T-helper 17 cell (primary cell): Measurements from ENCODE around the gene PRDX6. TPM values are rescaled to one million over a fixed set of nuclear protein-coding genes. Genes with fewer than 3 reads are reported as not detected.

Source experiments
- ATAC-seq: fragments of 150-1000 bp; cut with Tn5 transposase; 2 replicates; pipeline ENCODE4 v1.10.0; 2021; ENCODE audit warnings: mild to moderate bottlenecking, moderate library complexity
- DNase-seq, 3 donors: peaks; one replicate each; pipeline versions ENCODE4 v3.0.0 to v3.0.0-alpha.2; 2020 to 2021
- H3K9me3 ChIP-seq: one replicate; pipeline ENCODE4 v1.7.0; 2013; ENCODE audit warnings: low read length, mild to moderate bottlenecking; ENCODE audit not compliant: control insufficient read depth, poor library complexity, severe bottlenecking
- H3K27ac Mint-ChIP-seq: one replicate; pipeline ENCODE4 v1.8.0; 2022; ENCODE audit warnings: mild to moderate bottlenecking, moderate library complexity, mixed read lengths
- H3K27me3 Mint-ChIP-seq: one replicate; pipeline ENCODE4 v1.8.0; 2022; ENCODE audit warnings: mixed read lengths
- H3K36me3 Mint-ChIP-seq: one replicate; pipeline ENCODE4 v1.8.0; 2022; ENCODE audit warnings: low read depth, mixed read lengths
- H3K4me1 Mint-ChIP-seq: one replicate; pipeline ENCODE4 v1.8.0; 2022; ENCODE audit warnings: mild to moderate bottlenecking, mixed read lengths
- H3K4me3 Mint-ChIP-seq: one replicate; pipeline ENCODE4 v1.8.0; 2022; ENCODE audit warnings: mild to moderate bottlenecking, moderate library complexity, mixed read lengths
- total RNA-seq, 4 donors: library from RNA in 2 of 4; stranded (reverse) in 2 of 4; gene quantifications; one replicate each; pipeline ENCODE4 v1.2.3 and lab custom pipeline; 2022 to 2026

The PRDX6 gene, protein sequence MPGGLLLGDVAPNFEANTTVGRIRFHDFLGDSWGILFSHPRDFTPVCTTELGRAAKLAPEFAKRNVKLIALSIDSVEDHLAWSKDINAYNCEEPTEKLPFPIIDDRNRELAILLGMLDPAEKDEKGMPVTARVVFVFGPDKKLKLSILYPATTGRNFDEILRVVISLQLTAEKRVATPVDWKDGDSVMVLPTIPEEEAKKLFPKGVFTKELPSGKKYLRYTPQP
- total RNA-seq (100 to 1,000 TPM in 1 of 2 donors, 10 to 100 TPM in 1; 66.4 to 125 TPM), total RNA-seq (lab: John Stamatoyannopoulos, UW) (50.0 to 91.1 reads per million in 2 donors)

DNA sequence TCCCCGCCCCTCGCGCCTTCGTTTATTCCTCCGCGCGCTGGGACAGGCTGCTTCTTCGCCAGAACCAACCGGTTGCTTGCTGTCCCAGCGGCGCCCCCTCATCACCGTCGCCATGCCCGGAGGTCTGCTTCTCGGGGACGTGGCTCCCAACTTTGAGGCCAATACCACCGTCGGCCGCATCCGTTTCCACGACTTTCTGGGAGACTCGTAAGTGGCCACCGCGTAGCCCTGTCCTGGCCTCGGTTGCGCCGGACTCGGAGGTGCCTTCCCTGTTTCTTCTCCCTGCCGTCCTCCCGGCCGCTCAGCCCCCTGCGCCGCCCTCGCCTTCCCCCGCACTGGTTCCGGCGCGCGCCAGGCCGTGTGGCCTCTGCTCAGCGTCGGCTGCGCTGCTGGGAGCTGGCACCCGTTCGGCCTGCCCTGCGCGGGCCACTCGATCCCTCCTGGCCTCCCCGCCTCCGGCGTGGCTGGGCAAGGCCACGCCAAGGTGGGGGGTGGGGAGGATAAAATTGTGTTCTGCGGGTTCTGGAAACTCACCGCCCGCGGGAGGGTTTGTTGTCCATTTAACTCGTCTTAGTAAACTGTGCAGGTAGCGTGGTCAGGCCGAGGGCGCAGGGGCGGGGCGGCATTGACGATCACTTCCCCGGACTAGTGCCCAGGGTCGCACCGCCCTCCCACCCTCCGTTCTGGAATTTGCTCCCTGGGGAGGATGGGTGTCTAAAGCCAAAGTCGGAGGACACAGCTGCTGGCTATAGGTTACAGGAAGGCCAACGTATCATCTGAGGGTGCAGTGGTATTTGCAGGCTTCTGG lies at the start of gene PRDX6:
Gene PRDX6 (plus strand): TSS at position 50 of the 808 bp plus-strand sequence. CDS start 63 bp downstream, at position 113.
- DNase-seq (peak in 1 of 3 donors; percentile 59), ATAC-seq (peak; percentile 19)
- no peaks in the 10 kb centered on the region for H3K27me3 Mint-ChIP-seq
- peaks cover 9% of the 10 kb centered on the region for H3K36me3 Mint-ChIP-seq
- H3K4me1 Mint-ChIP-seq, result peaks cover 48% of the 10 kb centered on the region
- no peaks in the 10 kb centered on the region for H3K9me3 ChIP-seq
- peak within 1 kb of the TSS; percentile 96 for H3K27ac Mint-ChIP-seq
- H3K4me3 Mint-ChIP-seq, result peak within 1 kb of the TSS; percentile 90

DNA sequence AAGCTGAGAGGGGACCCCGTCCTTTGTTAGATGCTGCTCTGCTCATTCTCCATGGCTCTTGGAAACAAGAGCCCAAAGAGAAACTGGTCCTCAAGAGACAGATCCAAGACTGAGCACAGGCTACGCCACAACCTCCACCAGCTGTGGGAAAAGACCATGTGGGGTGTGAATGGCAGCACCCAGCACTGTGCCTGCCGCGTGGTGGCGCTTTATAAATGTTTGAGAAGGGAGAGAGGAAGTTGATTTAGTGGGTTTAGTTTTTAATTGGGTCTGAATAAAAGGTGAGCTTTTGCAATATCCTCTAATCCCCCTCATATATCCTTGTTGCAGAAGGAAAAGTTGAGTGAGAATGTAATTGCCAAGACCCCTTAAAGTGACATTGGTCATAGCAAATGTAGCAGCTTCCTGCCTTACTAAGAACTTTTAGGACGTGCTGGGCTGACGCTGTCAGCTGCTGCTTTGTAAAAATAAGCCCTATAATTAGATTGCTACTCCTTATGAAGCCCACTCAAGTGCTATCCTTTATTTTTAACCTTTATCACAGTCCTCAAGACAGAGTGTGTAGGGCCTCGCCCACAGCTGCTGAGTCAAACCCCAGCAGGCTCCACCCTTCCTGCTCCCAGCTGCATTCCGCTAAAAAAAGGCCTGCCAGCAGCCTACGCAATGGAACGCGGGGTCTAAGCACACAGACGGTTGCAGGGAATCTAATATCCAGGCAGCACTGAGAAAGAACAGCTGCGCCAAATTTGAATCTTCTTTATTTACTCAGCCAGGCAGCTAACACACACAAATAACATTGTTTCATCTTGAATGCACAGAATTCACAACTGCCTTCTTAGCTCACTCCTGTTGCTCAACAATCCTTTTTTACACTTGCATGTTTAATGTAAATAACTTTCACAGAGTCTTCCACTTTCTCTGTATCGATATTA lies 47.4 kb upstream of the PRDX6 start:
- peak overlapping the region; percentile 61 for H3K27ac Mint-ChIP-seq
- no peaks in the 10 kb centered on the region for H3K27me3 Mint-ChIP-seq
- H3K9me3 ChIP-seq, result no peaks in the 10 kb centered on the region
- ATAC-seq, result peak; percentile 88
- peak overlapping the region; percentile 41 for H3K4me3 Mint-ChIP-seq
- DNase-seq, result peak; percentile 24 to 58 (median 34)
- peaks cover 22% of the 10 kb centered on the region for H3K4me1 Mint-ChIP-seq
- peaks cover 2% of the 10 kb centered on the region for H3K36me3 Mint-ChIP-seq

DNA sequence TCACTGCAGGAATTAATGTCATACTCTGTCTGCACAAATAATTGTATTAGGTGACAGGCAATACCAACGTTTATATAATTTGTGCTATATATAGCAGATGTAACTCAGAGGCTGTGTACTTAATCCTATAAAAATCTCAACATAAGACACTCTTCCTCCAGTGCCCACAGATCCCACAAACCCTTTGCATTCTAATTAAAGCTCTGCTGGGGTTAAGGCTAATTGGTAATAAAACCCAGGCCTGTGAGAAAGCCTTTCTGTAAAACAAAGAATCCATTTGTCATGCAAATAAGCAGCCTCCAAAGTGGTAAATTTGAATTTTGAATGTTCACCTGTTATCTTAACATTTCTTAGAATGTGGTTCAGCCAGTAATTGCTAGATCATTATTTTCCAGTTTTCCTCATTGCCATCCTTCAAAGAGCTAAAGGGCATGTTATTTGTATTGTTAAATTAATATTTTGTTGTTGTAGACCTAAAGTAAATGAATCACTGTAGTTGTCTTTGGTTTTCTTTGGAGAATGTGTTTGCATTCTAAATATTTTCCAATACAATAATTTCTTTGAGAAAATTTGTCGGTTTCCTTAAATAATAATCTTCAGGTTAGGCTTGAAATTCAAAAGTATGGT lies 46.3 kb upstream of the PRDX6 start:
- H3K9me3 ChIP-seq, result no peaks in the 10 kb centered on the region
- H3K27me3 Mint-ChIP-seq, result no peaks in the 10 kb centered on the region
- peaks cover 16% of the 10 kb centered on the region for H3K4me1 Mint-ChIP-seq
- H3K36me3 Mint-ChIP-seq, result peaks cover 2% of the 10 kb centered on the region
- ATAC-seq, result no peak
- no peak for DNase-seq
- H3K4me3 Mint-ChIP-seq, result no peak overlapping the region
- H3K27ac Mint-ChIP-seq, result no peak overlapping the region

DNA sequence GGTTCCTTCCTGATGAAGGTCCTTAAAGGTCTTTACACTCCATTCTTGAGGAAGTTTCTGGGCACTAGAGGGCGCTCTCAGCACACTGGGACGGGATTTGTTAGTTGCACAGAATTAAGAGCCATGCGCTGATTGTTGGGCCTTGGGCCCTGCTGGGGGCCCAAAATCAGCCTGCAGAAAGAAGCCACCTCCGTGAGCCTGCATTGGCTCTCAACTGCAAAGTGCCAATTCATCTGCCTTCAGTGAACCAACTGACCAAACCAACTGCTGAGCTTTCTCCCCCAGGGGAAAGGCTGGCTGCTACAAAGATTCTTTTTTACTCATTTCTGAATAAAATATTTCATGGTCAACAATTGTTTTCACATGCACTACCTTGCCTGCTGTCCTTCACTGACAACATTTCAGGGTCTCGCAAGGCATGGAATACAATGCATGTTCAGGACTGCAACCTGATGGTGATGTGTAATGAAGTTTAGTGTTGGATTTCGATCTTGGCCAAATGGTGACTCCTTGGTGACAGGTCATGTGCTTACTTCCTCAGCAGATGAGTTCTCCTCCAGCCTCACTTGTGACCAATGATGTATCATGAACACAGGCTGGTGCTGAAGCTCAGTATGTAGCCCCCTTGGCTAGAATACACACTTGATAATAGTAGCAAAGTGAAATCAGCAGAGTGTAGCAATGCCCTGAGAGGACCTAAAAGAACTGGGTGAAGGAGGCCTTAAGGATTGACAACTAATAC lies 45.7 kb upstream of the PRDX6 start:
- no peaks in the 10 kb centered on the region for H3K9me3 ChIP-seq
- Mint-ChIP-seq H3K4me1 (peaks cover 16% of the 10 kb centered on the region), H3K4me3 (no peak overlapping the region), H3K27me3 (no peaks in the 10 kb centered on the region), H3K36me3 (peaks cover 2% of the 10 kb centered on the region), H3K27ac (no peak overlapping the region)
- peak; percentile 61 to 86 (median 66) for DNase-seq
- ATAC-seq, result peak; percentile 83

DNA sequence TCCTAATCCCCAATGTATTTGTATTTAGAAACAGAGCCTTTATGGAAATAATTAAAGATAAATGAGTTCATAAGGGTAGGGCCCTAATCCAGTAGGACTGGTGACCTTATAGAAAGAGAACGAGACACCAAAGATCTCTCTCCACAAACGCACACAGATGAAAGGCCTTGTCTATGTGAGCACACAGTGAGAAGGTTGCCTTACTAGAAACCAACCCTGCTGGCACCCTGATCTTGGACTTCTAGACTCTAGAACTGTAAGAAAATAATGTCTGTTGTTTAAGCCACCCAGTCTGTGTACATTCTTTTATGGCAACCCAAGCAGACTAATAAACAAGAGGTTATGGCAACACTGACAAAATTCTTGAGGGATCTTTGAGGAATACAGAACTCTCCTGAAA lies 44.8 kb upstream of the PRDX6 start:
- Mint-ChIP-seq H3K4me1 (peaks cover 16% of the 10 kb centered on the region), H3K27ac (no peak overlapping the region), H3K36me3 (peaks cover 2% of the 10 kb centered on the region), H3K4me3 (no peak overlapping the region), H3K27me3 (no peaks in the 10 kb centered on the region)
- DNase-seq, result no peak
- ATAC-seq, result no peak
- H3K9me3 ChIP-seq, result no peaks in the 10 kb centered on the region

DNA sequence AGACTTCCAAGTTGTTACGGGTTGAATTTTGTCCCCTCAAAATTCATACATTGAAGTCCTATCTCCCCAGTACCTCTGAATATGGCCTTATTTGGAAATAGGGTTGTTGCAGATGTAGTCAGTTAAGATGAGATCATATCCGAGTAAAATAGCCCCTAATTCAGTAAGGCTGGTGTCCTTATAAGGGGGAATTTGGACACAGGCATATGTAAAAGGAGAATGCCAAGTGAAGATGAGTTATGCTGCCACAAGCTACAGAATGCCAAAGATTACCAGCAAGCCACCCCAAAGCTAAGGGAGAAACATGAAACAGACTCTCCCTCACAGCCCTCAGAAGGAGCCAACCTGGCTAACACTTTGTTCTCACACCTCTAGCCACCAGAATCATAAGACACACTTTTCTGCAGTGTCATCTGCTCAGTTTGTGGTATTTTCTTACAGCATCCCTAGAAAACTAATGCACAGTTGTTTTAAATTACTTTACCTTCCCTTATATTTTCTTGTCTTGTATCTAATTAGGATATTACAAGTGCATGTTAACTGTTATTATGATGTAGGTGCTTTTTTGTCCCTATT lies 43.3 kb upstream of the PRDX6 start:
- Mint-ChIP-seq H3K36me3 (peaks cover 5% of the 10 kb centered on the region), H3K27ac (no peak overlapping the region), H3K27me3 (no peaks in the 10 kb centered on the region), H3K4me3 (no peak overlapping the region), H3K4me1 (peaks cover 18% of the 10 kb centered on the region)
- no peaks in the 10 kb centered on the region for H3K9me3 ChIP-seq
- DNase-seq (no peak), ATAC-seq (no peak)

DNA sequence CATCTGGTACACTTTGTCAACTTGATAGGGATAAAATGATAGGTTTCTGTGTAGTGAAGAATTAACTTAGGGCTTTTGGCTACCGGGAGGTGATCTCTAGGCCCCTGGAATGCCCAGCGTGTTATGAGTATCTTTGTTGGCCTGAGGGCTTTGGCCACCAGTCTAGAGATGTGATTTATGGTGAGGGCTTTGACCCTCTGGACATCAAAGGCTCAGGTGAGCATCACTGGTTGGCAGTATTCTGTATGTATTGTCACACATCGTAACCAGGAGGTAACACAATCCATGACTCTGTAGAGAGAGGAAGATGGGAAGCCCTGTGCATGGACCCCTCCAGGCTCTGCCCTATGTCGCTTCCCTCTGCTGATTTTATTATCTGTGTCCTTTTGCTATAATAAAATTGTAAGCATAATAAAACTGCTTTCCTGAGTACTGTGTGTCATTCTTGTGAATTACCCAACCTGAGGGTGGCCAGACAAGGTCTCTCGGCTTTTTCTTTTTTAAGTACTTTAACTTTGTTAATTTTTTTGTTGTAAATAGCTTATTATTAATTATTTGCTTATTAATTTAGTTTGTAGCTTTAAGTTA lies 40.2 kb upstream of the PRDX6 start:
- Mint-ChIP-seq H3K4me1 (peaks cover 2% of the 10 kb centered on the region), H3K27me3 (no peaks in the 10 kb centered on the region), H3K4me3 (no peak overlapping the region), H3K36me3 (peaks cover 9% of the 10 kb centered on the region), H3K27ac (peak overlapping the region; percentile 51)
- ATAC-seq (no peak), DNase-seq (no peak)
- H3K9me3 ChIP-seq, result no peaks in the 10 kb centered on the region

DNA sequence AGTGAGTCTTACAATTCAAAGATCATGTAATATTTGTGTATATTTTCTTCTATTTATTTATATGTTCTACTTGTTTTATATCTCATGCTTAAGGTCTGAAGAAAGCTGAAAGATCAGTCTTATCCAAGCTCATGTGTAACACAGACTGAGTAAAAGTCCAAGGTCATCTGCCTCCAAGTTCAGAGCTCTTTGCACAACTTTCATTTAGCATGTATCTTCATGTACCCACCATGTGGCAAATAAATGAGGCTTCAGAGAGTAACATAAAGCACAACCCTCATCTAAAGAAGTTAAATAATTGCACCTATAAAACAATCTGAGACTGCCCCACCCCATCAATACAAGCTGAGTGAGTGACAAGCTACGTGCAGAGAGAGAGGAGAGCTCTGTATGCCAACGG lies 38.5 kb upstream of the PRDX6 start:
- ATAC-seq (no peak), DNase-seq (no peak)
- no peak overlapping the region for H3K4me3 Mint-ChIP-seq
- peaks cover 9% of the 10 kb centered on the region for H3K36me3 Mint-ChIP-seq
- no peak overlapping the region for H3K27ac Mint-ChIP-seq
- H3K27me3 Mint-ChIP-seq, result no peaks in the 10 kb centered on the region
- peaks cover 4% of the 10 kb centered on the region for H3K4me1 Mint-ChIP-seq
- no peaks in the 10 kb centered on the region for H3K9me3 ChIP-seq

DNA sequence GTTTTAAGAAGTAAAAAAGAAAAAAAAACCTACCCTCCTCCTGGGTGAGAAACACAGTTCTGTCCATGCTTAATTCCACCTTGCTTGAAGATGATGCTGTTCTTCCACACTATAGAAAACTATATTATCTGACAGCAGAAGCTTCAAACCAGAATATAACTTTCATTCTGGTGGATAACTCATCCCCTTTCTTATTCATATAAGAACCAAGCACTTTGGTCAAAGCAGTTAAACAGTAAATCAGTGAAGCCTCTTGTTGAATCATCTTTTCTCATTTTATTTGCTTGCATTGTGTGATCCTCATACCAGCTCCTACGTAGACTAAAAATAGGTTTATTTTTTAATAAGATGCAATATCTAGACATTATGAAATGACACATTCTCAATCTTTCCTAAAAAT lies 36.7 kb upstream of the PRDX6 start:
- H3K27me3 Mint-ChIP-seq, result no peaks in the 10 kb centered on the region
- H3K4me3 Mint-ChIP-seq, result no peak overlapping the region
- no peak overlapping the region for H3K27ac Mint-ChIP-seq
- no peak for DNase-seq
- H3K9me3 ChIP-seq, result no peaks in the 10 kb centered on the region
- H3K4me1 Mint-ChIP-seq, result peaks cover 15% of the 10 kb centered on the region
- no peak for ATAC-seq
- peaks cover 7% of the 10 kb centered on the region for H3K36me3 Mint-ChIP-seq

DNA sequence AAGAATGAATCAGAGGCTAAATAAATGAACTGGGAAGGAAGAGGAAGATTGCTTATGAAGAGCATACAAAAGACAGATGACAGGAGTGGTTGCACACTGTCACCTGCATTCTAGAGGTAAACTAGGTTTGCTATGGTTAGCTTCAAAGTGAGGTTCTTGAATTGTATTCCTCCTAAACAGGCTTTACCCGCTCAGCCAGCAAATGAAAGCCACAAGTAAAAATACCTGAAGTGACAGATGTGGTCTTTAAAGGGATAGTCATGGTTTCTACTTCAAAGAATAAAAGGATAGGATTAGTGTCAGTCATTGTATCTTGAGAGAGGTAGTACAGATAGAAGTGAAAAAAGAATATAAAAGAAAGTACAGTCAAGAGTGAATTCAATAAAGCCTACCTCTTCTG lies 32.4 kb upstream of the PRDX6 start:
- H3K27ac Mint-ChIP-seq, result peak overlapping the region; percentile 51
- peak overlapping the region; percentile 62 for H3K4me3 Mint-ChIP-seq
- no peak for DNase-seq
- no peaks in the 10 kb centered on the region for H3K9me3 ChIP-seq
- no peaks in the 10 kb centered on the region for H3K27me3 Mint-ChIP-seq
- H3K36me3 Mint-ChIP-seq, result peaks cover 7% of the 10 kb centered on the region
- peak; percentile 90 for ATAC-seq
- H3K4me1 Mint-ChIP-seq, result peaks cover 13% of the 10 kb centered on the region

DNA sequence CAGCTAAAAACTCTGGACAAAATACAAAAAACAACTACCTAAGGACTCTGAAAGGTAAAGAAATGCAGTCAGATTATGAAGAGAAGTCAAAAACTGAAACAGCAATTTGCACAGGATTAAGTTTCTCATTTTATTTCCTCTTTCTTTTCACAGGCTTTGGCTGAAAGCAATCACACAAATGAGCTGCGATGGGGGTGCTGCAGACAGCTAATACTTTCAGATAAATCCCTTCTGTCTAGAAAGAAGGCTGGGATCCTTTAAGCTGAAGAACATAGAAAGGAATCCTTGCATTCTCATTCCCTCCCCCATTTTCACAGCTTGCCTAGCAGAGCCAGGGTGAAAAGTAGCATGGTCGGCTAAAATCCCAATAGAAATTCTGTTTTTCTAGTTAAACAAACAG lies 32.0 kb upstream of the PRDX6 start:
- H3K9me3 ChIP-seq, result no peaks in the 10 kb centered on the region
- H3K27me3 Mint-ChIP-seq, result no peaks in the 10 kb centered on the region
- DNase-seq, result no peak
- H3K36me3 Mint-ChIP-seq, result peaks cover 7% of the 10 kb centered on the region
- peaks cover 13% of the 10 kb centered on the region for H3K4me1 Mint-ChIP-seq
- ATAC-seq, result no peak
- peak overlapping the region; percentile 62 for H3K4me3 Mint-ChIP-seq
- peak overlapping the region; percentile 51 for H3K27ac Mint-ChIP-seq
